Rectal smooth muscle tissue (tissue), 1 donor: ENCODE data around the gene ENHO.
"Not testable (repeated sequence)": the region's sequence is repeated elsewhere in the genome, so short reads cannot be mapped to it uniquely, and the experiment has no call there.

Experiments used
- H3K27ac ChIP-seq: one replicate; pipeline ENCODE4 v1.7.0; 2013; ENCODE audit warnings: low read depth, low read length, inconsistent platforms
- H3K27me3 ChIP-seq: one replicate; pipeline ENCODE4 v1.7.0; 2013; ENCODE audit warnings: low read length; ENCODE audit not compliant: control insufficient read depth, insufficient read depth
- H3K36me3 ChIP-seq: one replicate; pipeline ENCODE4 v1.7.0; 2013; ENCODE audit warnings: low read length; ENCODE audit not compliant: control insufficient read depth, insufficient read depth
- H3K4me1 ChIP-seq: one replicate; pipeline ENCODE4 v1.7.0; 2013; ENCODE audit warnings: low read length; ENCODE audit not compliant: control insufficient read depth, insufficient read depth
- H3K4me3 ChIP-seq: one replicate; pipeline ENCODE4 v1.7.0; 2013; ENCODE audit warnings: low read length
- H3K9ac ChIP-seq: one replicate; pipeline ENCODE4 v1.7.0; 2013; ENCODE audit warnings: low read length

ENHO gene

DNA sequence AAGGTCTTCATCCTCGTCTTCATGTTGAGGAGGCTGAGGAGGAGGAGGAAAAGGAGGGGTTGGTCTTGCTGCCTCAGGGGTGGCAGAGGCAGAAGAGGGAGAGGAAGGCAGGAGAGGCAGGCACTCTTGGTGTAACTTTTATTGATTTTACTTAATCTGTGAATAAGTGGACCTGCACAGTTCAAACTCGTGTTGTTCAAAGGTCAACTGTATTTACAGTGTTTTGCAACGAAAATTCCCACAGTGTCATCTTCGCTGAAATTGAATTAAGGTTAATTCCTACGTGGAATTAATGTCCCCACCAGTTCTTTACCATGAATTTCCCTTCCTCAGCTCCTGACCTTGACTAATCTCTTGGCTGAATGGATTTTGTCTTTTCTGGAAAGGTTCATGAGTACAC, 21.2 kb upstream of the ENHO start:
- Histone ChIP-seq H3K4me1 (no peaks in the 10 kb centered on the region), H3K4me3 (no peak overlapping the region), H3K27ac (no peak overlapping the region), H3K36me3 (no peaks in the 10 kb centered on the region), H3K9ac (no peak overlapping the region), H3K27me3 (no peaks in the 10 kb centered on the region)

DNA sequence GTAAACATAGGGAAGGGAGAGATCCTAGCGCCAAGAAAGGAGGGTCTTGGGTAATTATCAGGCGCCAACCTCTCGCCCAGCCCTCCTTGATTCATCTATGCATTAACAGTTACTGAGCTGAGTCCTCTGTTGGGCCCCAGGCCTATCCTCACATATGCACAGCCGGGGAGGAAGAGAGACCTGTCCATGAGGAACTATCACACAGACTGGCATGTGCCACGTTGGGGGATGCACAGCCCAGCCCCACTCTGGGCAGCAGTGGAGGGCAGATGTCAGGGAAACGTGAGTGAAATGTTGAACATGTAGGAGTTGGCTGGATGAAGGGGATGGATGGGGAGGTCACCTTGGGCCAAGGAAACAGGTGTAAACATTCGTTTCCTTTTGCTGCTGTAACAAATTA, 18.8 kb upstream of the ENHO start:
- Histone ChIP-seq H3K27ac (no peak overlapping the region), H3K27me3 (no peaks in the 10 kb centered on the region), H3K4me3 (no peak overlapping the region), H3K4me1 (no peaks in the 10 kb centered on the region), H3K36me3 (no peaks in the 10 kb centered on the region), H3K9ac (no peak overlapping the region)

DNA sequence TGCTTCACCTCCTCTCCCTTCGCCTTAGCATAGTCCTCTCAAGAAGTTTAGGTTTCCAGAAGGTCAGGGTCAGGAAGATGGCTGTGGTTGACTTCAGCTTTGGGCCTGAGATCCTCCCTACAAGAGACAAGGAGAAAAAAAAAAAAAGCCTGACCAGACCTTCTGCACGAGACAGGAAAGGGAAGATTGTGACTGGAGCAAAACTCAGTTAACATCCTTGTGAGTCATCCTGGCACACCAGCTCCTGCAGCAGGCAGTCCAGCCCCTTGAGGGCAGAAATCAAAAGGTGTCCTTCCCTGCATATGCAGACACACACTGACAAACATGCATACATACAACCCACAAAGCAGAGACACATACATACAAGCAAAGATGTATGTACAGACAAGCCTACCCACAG, 18.0 kb upstream of the ENHO start:
- Histone ChIP-seq H3K36me3 (no peaks in the 10 kb centered on the region), H3K4me1 (no peaks in the 10 kb centered on the region), H3K4me3 (no peak overlapping the region), H3K27me3 (no peaks in the 10 kb centered on the region), H3K27ac (no peak overlapping the region), H3K9ac (no peak overlapping the region)

DNA sequence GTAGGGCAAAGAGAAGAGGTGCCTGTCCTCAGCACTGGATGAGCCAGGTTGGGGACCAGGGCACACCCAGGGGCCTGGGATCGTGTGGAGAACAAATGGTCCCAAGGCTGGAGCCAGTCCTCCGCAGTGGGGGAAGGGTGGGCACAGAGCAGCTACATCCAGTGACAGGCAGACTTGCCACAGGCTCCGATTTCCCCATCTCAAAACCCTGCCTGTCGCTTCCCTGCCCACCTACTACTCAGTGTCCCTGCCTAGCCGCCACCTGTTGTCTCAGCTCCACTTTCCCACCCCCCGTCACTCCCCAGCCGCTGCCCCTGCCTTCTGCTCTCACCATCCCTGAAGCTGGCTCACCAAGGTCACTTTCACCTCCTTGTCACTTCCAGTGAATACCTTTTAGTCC, 13.9 kb upstream of the ENHO start:
- Histone ChIP-seq H3K4me1 (no peaks in the 10 kb centered on the region), H3K27me3 (peaks cover 3% of the 10 kb centered on the region), H3K27ac (no peak overlapping the region), H3K4me3 (no peak overlapping the region), H3K9ac (no peak overlapping the region), H3K36me3 (no peaks in the 10 kb centered on the region)

DNA sequence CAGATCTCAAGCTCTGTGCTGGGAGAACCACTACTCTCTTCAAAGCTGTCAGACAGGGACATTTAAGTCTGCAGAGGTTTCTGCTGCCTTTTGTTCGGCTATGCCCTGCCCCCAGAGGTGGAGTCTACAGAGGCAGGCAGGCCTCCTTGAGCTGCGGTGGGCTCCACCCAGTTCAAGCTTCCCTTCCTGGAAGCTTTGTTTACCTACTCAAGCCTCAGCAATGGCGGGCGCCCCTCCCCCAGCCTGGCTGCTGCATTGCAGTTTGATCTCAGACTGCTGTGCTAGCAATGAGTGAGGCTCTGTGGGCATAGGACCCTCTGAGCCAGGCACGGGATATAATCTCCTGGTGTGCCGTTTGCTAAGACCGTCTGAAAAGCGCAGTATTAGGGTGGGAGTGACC, 9.3 kb upstream of the ENHO start:
- not testable (repeated sequence) for H3K9ac ChIP-seq, H3K36me3 ChIP-seq, H3K27ac ChIP-seq, H3K4me3 ChIP-seq, H3K4me1 ChIP-seq, H3K27me3 ChIP-seq

DNA sequence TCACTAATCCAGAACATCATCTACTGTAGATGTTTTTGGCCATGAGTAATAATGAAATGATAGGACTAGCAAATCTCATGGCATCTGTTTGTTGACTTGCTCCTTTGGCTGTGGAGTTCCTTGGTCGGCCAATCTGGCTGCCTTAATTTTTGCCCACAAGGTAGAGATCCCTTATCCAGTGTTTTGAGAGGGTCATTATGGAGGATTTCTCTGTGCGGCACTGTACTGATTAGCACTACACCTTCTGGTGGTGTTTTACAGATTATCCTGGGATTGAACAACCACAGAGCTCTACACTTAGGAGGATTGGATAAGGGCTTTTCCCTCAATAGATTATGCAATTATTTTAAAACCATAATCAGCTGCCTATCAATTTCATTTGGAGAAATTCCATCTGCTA, 3.2 kb upstream of the ENHO start:
- no peak overlapping the region for H3K27ac ChIP-seq
- peaks cover 3% of the 10 kb centered on the region for H3K4me1 ChIP-seq
- H3K9ac ChIP-seq, result no peak overlapping the region
- no peak overlapping the region for H3K4me3 ChIP-seq
- no peaks in the 10 kb centered on the region for H3K27me3 ChIP-seq
- no peaks in the 10 kb centered on the region for H3K36me3 ChIP-seq

DNA sequence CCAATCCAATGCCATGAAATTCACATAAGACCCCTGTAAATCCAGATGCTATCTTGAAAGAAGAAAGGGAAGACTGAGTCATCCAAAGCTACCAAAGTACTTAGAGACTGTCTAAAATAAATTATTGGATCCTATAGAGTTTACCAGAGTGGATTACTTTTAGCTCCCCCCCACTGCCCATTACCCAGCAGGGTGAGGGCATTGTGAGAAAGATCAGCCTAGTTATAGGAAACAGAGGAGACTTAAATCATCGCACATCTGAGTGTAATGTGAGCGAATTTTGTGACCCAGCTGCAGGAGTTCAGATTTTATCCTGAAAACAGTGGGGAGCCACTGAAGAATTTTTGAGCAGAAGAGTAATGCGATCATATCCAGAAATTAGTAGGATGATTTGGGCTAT, 1.6 kb upstream of the ENHO start:
- H3K27ac ChIP-seq, result no peak overlapping the region
- peaks cover 3% of the 10 kb centered on the region for H3K4me1 ChIP-seq
- H3K4me3 ChIP-seq, result no peak overlapping the region
- H3K36me3 ChIP-seq, result no peaks in the 10 kb centered on the region
- H3K27me3 ChIP-seq, result no peaks in the 10 kb centered on the region
- no peak overlapping the region for H3K9ac ChIP-seq

DNA sequence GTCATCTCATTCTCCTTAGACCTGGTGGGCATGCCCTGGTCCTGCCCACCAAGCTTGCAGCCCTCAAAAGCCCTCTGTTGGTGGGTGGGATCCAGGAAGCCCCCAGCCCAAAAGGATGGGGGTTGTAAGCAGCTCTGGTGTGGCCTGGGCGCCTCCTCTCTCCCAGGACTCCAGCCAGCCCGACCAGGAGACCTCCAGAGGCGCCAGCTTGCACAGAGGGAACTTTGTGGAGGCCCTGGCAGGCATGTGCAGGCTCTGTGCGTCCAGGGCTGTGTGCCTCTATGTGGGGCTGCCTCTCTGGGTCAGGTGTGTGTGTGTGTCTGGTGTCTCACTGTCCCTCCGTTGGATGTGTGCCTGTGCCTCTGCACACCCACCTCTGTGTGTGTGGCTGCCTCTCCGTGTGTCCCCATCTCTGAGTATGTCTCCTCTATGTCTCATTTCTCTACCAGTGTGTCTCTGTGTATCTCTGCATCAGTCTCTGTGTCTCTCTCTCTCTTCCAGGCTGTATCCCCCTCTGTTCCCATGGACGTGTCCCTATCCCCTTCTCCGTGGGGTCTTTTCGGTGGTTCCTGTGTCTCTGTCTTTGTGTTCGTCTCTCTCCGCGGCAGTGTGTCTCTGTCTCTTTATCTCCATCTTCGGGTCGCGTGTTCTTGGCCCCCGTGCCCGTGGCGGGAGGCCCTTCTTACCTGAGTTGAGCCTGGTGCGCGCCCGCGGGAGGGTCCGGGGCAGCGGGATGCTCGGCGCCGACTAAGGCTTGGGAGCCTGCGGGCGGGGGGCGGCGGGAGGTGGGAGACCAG, 501 bp downstream of the ENHO start:
- Histone ChIP-seq H3K27ac (no peak overlapping the region), H3K36me3 (no peaks in the 10 kb centered on the region), H3K4me1 (peaks cover 3% of the 10 kb centered on the region), H3K27me3 (no peaks in the 10 kb centered on the region), H3K4me3 (peak overlapping the region; percentile 44), H3K9ac (no peak overlapping the region)

DNA sequence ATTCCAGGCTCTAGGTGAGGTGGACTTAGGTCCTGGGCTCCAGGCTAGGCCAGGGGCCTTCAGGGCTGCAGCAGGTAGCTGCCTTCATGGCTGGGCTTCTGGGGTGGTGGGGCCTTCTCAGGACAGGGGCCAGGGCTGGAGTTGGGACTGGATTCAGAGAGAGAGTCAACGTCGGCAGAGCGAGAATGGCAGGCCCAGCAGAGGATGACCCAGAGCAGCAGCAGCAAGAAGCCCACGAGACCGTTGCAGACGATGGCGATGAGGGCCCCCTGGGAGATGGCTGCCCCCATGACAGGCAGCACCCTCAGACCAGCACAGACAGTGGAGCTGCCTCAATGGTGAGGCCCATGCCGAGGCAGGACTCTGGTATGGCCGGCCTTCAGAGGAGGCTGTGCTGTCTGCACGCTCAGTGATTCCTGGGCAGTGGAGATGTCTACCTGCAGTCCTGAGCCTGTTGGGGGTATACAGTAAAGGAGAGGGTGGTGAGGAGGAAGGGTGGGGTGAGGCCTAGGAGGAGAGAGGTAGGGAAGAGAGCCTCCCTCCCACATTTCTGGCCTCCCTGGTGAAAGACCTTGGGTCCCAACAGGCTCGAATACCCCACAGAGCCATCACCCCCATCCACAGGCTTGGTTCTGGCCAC, 1.3 kb downstream of the ENHO start:
- Histone ChIP-seq H3K4me1 (peaks cover 3% of the 10 kb centered on the region), H3K36me3 (no peaks in the 10 kb centered on the region), H3K27ac (no peak overlapping the region), H3K27me3 (no peaks in the 10 kb centered on the region), H3K4me3 (no peak overlapping the region), H3K9ac (no peak overlapping the region)

DNA sequence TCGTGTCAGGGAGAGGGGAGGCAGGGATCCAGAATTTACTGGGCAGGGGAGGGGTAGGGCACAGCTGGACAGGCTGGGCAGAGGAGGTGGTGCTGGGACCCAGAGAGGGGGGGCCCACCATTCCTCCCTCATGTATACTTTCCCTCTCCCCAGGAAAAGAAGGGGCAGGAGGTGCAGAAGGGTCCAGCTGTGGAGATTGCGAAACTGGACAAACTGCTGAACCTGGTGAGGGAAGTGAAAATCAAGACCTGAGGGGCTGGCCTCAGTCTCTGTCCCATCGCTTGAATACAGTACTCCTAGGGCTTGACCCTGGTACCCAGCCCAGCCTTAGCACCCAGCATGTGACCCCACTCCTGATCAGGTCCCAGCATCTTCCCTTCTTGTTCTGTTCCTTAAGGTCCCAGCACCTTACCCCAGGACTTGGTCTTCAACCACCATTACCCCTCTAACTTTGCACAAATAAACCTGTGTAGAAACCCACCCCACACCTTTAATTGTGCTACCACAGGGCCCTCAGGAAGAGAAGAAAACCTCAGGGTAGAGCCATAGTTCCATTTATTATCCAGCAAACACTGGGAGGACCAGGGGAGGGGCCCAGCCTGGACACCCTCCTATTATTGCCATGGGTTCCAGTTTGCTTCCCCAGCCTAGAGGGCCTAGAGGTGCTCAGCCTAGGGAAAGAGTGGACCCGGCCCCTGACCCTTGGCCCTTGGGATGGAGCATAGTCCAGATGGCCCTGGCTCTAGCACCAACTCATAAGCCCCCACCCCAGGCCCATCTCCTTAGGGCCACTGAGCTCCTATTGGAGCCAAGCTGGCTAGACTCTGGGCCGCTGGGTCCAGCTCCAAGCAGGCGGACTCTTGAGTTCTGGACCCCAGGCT, 2.0 kb downstream of the ENHO start:
- no peak overlapping the region for H3K27ac ChIP-seq
- H3K36me3 ChIP-seq, result no peaks in the 10 kb centered on the region
- no peak overlapping the region for H3K9ac ChIP-seq
- H3K4me1 ChIP-seq, result peaks cover 3% of the 10 kb centered on the region
- no peaks in the 10 kb centered on the region for H3K27me3 ChIP-seq
- no peak overlapping the region for H3K4me3 ChIP-seq

DNA sequence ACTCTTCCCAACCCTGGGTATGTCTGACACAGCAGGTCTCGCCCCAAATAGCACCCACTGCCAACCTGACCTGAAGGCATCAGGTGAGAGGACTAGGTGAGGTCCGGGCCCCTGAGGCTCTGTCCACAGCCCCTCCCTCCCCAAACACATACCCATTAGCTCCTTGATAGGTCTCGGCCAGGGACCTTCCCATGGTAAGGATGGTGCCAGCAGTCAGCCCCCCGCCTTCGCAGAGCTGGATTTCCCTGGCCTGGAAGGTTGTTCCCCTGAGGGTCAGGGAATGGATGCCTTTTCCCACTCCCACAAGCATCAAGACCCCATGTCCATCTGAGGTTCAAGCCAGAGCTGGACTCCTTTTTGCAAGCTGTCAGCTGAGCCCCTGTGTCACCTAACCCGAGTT, 2.7 kb downstream of the ENHO start:
- H3K4me3 ChIP-seq, result no peak overlapping the region
- no peaks in the 10 kb centered on the region for H3K27me3 ChIP-seq
- H3K27ac ChIP-seq, result no peak overlapping the region
- H3K36me3 ChIP-seq, result no peaks in the 10 kb centered on the region
- peaks cover 3% of the 10 kb centered on the region for H3K4me1 ChIP-seq
- H3K9ac ChIP-seq, result no peak overlapping the region

DNA sequence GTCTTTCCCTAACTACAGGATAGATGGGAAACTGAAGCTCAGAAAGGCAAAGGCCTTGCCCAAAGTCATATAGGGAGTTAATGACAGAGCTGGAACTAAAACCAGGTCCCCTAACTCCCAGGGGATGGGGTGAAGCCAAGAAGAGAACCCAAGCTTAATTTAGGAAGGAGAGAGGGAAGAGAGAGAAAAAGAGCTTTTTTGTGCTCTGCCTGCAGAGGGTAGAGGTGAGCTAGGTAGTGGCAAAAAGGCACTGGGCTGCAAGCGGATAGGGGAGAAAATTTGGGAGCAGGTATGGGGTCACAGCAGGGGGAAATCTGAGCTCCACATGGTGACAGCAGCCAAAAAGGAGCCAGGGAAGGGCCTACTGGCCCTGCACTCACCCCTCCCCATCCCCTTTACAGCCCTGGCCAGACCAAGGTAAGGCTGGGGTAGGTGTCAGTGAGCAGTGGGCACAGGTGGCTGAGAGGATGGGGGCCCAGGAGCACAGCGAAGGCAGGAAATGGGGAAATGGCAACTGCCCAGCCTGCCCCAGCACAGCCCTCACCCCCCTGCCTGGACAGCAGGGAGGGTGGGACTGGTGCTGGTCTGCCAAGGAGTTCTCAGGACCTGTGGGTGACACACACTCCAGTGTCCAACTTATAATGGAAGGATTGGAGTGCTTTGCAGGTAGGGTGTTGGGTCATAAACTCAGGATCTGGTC, 3.3 kb downstream of the ENHO start:
- no peak overlapping the region for H3K9ac ChIP-seq
- no peak overlapping the region for H3K27ac ChIP-seq
- no peaks in the 10 kb centered on the region for H3K36me3 ChIP-seq
- H3K27me3 ChIP-seq, result no peaks in the 10 kb centered on the region
- H3K4me3 ChIP-seq, result no peak overlapping the region
- peaks cover 3% of the 10 kb centered on the region for H3K4me1 ChIP-seq
